HPDE6-E6E7 (cell line): ENCODE data around the gene ADGRA1.
"Not testable (repeated sequence)": the region's sequence is repeated elsewhere in the genome, so short reads cannot be mapped to it uniquely, and the experiment has no call there.

Source experiments
- DNase-seq: peaks from one replicate; pipeline ENCODE4 v3.0.0; 2011; ENCODE audit warnings: missing footprints; ENCODE audit errors: extremely low spot score

ADGRA1 gene, protein sequence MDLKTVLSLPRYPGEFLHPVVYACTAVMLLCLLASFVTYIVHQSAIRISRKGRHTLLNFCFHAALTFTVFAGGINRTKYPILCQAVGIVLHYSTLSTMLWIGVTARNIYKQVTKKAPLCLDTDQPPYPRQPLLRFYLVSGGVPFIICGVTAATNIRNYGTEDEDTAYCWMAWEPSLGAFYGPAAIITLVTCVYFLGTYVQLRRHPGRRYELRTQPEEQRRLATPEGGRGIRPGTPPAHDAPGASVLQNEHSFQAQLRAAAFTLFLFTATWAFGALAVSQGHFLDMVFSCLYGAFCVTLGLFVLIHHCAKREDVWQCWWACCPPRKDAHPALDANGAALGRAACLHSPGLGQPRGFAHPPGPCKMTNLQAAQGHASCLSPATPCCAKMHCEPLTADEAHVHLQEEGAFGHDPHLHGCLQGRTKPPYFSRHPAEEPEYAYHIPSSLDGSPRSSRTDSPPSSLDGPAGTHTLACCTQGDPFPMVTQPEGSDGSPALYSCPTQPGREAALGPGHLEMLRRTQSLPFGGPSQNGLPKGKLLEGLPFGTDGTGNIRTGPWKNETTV

DNA sequence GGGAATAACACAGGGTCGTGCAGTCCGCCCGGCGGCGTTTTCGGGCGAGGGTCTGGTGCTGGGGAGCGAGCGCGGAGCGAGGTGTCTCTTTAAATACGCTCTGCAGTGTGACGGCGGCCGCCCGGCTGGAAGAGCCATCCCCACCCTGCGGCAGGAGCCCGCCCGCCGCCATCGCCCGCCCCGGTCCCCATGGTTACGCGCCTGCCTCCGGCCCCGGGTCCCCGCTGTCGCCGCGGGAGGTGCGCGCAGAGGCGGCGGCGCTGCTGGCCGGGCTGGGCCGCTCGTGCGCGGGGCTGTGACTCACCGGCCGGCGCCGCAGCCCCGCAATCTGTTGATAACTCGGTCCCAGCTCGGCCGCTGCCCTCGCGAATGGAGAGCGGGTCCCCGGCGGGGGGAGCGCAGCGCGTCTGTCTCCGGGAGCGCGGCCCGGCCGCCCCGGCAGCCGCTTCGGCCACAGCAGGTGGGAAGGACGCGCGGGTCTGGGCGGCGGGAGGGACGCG is at the start of gene ADGRA1:
TSS of gene ADGRA1 (plus strand) at position 246 of the 500 bp plus-strand sequence. CDS start 986 bp downstream, outside the sequence.
- no peak for DNase-seq

DNA sequence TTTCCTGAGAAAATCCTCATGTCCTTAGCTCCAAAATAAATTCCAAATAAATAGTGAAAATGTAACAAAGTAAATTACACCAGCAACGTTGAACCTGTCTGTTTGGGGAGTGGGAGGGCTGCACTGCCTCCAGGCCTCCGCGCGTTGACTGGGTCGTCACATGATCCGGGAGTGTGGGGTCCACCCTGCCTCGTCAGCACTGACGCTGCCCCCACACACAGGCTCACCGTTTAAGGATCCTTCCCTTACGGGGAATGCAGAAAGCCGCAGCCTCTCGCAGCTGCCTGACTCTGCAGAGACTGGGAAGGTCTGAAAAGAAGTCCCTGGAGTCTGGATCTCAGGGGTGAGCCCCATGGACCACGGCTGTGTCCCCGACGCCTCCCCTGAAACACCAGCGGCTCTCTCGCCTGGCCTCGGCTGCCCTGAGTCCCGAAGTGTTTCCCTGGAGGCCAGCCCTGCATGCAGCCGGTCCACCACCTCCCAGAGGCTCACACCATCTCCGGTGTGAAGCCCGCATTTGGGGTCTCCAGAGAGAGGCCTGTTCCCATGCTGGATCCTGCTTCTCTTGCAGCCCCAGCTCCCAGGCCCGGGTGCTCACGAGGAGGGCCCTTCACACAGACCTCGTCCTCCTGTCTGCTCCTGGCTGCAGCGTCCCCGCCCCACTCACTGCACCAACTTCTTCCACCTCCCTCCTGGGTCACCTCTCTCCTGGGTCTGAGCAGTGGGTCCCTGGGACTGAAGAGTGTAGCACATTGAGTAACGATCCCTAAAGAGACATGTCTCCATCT is 49.5 kb upstream of the ADGRA1 start:
- no peak for DNase-seq

- no peak for DNase-seq
Measured at GRCh38 chr10:133039107-133039802, 48.5 kb upstream of the ADGRA1 start.

DNA sequence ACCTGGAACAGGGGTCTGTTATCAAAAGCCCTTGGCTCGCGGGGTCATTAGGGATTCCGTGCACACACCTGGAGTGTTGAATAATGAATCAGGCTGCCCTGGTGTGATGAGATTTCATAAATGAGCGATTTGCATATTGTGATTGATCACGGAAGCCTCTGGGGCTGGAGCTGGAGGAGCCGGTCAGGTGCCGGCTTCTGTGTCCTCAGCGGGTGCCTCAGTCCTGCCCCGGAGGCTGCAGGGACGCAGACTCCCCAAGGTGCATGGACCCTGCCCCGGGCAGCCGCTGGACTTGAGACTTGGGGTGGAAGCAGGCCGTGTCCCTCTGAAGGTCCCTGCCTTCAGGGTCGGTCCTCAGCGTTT is 47.9 kb upstream of the ADGRA1 start:
- DNase-seq: no peak

- DNase-seq: no peak
Measured at GRCh38 chr10:133040198-133040597, 47.5 kb upstream of the ADGRA1 start.

DNA sequence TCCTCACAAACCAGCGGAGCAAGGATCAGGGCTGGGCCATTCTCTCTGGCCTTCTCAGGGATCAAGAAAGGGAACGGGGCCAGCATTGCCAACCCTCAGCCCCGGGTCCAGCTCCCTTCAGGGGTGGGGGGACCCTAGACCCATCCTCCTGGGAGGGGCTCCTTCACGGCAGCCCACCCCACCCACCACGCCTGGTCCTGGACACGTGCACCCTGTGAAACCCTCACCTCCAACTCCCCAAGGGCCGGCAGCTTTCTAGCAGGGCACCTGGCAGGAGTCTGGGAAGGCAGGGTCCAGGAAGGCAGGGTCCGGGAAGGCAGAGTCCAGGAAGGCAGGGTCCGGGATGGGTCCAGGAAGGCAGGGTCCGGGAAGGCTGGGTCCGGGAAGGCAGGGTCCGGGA is 46.6 kb upstream of the ADGRA1 start:
- DNase-seq: no peak

GRCh38 chr10:133042061-133042460 is 45.7 kb upstream of the ADGRA1 start:
- no peak for DNase-seq

- no peak for DNase-seq
Measured at GRCh38 chr10:133042816-133043215, 44.9 kb upstream of the ADGRA1 start.

DNA sequence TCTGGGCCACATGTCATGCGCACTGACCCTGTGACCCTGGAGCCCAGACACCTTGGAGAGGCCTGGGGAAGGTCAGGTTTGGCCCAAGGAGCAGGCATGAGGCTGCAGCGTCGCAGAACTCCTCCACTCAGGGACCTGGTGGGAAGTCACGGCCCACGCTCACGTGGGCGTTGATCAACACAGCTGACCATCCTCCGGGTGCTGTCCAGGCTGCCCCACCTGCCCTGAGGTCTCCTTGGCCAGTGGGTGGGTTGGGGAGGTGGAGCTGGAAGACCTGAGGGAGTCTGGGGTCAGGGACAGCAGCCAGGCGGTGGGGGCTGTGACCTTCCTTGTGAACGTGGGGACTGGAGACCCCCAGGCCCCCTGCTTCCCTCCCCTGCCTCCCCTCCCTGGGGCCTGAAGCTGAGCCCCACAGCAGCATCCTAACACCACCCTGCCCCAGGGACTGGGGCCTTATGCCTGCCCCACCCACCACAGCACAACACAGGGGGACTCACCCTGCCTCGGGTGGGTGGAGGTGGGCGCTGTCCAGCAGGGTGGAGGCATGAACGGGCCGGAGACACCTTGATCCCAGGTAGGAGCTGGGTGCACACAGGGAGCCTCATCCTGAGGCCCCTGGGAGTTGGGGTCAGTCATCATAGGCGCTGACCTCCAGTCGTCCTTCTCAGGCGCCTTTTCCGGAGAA is 44.0 kb upstream of the ADGRA1 start:
- no peak for DNase-seq

DNA sequence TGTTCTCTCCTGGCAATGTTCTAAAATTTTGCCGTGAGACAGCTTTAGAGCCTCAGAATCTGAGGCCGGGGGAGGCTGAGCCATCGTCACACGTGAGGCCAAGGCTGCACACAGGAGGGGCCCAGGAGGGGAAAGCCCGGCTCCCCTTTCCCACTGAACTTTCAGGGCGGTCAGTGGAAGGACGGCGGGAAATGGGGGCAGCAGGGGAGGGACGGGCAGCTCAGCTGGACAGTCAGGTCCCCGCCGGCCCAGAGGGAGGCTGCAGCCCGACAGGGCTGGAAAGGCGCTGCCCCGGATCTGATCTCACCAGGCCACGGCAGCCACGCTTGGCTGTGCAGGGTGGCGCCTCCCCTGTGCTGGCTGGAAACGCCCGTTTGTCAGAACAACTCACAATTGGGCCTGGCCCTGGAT is 43.3 kb upstream of the ADGRA1 start:
- no peak for DNase-seq

- DNase-seq: no peak
Measured at GRCh38 chr10:133045556-133046389, 42.0 kb upstream of the ADGRA1 start.

DNA sequence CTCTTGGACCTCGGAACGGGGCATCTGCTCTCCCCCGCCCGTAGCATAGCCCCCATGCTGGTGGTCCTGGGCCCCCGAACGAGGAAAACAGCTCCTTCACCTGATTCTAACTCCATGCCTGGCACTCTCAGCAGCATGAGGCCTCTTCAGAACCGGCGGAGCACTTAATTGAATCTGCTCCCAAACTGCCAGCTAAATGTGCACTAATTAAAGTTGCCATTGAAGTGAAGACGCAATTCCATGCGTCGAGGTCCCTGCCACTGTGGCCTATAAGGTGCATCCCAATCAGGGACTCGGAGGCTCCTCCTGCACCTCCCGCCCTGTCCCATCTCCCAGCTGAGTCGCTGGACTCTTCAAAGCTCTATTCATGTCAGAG is 41.3 kb upstream of the ADGRA1 start:
- no peak for DNase-seq

DNA sequence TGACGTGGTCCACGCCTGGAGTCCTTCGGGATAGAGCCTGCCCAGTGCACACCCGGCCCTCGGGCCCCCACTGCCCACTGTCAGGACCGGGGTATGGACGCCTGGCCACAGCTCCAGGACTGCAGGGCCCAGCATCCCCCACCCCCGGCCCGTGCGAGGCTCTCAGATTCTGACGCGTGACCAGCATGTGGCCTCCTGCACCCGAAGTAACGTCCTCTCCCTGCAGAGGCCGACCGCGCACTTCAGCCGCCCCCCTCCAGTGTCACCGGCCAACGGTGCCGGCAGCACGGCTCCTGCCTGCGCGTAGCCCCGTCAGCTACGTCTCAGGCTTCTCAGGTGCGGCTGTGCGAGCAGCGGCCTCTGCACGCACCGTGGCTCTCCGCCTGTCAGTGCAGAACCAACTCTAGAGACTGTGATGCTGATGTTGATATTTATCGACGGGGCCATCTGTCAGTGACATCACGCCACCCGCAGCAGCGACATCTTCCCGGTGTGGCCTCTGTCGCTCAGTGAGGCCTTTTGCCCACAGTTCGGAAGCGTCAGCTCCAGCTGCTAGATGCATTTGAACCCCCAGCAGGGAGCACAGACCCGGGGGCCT is 40.1 kb upstream of the ADGRA1 start:
- DNase-seq: no peak

- no peak for DNase-seq
Measured at GRCh38 chr10:133048266-133048665, 39.5 kb upstream of the ADGRA1 start.

GRCh38 chr10:133048926-133049325 is 38.8 kb upstream of the ADGRA1 start:
- DNase-seq: no peak

- DNase-seq: no peak
Measured at GRCh38 chr10:133049639-133050038, 38.1 kb upstream of the ADGRA1 start.

- no peak for DNase-seq
Measured at GRCh38 chr10:133050371-133050770, 37.4 kb upstream of the ADGRA1 start.

- DNase-seq: no peak
Measured at GRCh38 chr10:133052076-133052475, 35.6 kb upstream of the ADGRA1 start.

DNA sequence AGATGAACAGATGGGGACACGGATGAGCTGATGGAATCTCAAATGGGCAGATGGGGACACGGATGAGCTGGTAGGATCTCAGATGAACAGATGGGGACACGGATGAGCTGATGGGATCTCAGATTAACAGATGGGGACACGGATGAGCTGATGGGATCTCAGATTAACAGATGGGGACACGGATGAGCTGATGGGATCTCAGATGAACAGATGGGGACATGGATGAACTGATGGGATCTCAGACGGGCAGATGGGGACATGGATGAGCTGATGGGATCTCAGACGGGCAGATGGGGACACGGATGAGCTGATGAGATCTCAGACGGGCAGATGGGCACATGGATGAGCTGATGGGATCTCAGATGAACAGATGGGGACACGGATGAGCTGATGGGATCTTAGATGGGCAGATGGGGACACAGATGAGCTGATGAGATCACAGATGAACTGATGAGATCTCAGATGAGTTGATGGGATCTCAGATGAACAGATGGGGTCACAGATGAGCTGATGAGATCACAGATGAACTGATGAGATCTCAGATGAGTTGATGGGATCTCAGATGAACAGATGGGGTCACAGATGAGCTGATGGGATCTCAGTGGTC is 34.1 kb upstream of the ADGRA1 start:
- DNase-seq: not testable (repeated sequence)

GRCh38 chr10:133055470-133055869 is 32.3 kb upstream of the ADGRA1 start:
- no peak for DNase-seq
